Stimulated activated CD8-positive, alpha-beta memory T cell treated with anti-CD3 and anti-CD28 coated beads, Interleukin-4, amount 100 ng/mL, for 1 hour (primary cell): ENCODE data around the gene CMPK1.

ENCODE experiments used
- DNase-seq, 2 donors: peaks; one replicate each; pipeline ENCODE4 v3.0.0-alpha.2; 2020; ENCODE audit warnings: low read depth in 2 of 2, low spot score in 1 of 2

Gene CMPK1

DNA sequence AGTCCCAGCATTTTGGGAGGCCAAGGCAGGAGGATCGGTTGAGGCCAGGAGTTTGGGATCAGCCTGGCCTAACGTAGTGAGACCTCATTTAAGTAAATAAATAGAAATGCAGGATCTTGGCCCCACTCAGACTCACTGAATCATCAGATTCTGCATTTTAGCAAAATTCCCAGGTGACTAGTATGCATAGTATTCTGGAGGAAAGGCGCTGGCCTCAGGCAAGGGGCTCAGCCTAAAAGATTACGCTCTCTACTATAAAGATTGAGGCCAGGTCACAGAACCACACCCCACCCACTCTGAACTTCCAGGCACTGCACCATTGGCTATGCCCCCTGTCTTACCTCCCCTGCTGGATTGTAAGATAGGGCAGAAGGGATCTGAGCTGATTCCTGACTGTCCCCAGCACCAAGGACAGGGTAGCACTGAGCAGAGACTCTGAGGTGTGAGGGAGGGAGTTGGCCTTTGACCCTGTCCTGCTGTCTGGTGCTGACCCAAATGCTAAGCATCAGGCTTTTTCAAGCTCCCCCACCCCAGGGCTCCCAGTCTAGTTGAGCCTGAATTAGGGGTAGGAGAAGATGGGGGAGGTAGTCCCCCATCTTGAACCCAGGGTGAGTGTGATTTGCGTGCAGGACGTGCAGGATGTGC, 85.2 kb downstream of the CMPK1 start:
- DNase-seq, result no peak

GRCh38 chr1:47420547-47420946, 87.0 kb downstream of the CMPK1 start:
- no peak for DNase-seq

DNA sequence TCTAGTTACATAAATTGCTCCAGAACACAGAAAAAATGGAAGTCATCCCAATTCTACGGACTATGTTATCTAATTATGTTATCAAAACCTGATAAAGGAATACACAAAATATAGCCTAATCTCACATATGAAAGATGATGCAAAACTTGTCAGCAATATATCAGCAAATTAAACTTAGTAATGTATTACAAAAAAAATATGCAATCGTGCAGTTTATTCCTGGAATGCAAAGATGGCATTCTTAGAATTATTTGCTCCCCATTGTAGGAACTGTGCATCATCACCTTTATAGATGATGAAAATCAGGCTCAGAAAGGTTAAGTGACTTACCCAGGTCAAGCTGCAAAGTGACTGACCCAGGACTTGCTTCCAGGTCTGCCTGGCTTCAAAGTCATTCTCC, 90.3 kb downstream of the CMPK1 start:
- no peak for DNase-seq

DNA sequence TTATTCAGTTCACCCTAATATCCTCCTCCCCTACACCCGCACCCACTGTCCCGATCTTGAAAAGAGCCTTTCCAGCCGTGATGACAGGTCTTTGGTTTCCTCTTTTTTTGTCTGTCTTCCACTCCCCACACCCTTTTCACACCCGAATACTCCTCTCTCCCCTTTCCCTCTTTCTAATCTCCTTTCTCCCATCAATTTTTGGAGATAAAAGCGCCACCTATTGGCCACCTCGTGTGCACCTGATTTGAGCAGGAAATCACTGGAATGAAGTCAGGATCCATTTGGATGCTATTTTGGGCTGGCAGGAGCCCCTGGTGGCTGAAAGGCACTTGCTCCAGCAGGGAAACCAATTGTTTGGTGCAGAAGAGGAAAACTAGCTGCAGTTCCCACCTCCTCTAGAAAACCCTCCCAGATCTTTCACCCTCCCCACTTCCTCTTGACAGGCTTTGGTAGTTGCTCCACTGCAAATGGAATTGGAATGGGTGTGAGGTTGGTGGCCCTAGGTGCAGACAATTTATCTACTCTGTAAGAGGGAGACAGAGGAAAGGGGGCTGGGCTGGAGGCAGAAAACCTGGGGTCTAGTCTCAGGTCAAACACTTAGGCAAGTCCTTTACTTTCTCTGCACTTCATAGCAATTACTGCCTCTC, 90.9 kb downstream of the CMPK1 start:
- DNase-seq, result no peak
